Measurements from ENCODE around the gene ALDH1B1.

ALDH1B1 gene

GRCh38 chr9:38359297-38359653, 33.2 kb upstream of the ALDH1B1 start:
- H3K4me1 ChIP-seq (ENCODE audit: insufficient read depth, low read length): no peaks in the 10 kb centered on the region
- no peaks in the 10 kb centered on the region for H3K36me3 ChIP-seq (ENCODE audit: insufficient read depth, low read length)
- no peaks in the 10 kb centered on the region for H4K20me1 ChIP-seq (ENCODE audit: insufficient read depth, low read length)
- H3K4me3 ChIP-seq (ENCODE audit: low read depth in 1 of 2, low read length in 2 of 2): no peak overlapping the region
- no peak overlapping the region for H3K9ac ChIP-seq (ENCODE audit: low read depth, low read length)
- no peaks in the 10 kb centered on the region for H3K27me3 ChIP-seq (ENCODE audit: insufficient read depth, low read length, poor library complexity)
- H3K79me2 ChIP-seq (ENCODE audit: insufficient read depth, low read length): no peaks in the 10 kb centered on the region
- H2AFZ ChIP-seq (ENCODE audit: low read depth, low read length): no peak overlapping the region; the same call in 1 of the 2 replicates
- H3K9me3 ChIP-seq (ENCODE audit: insufficient read depth, low read length, severe bottlenecking): no peaks in the 10 kb centered on the region
- H3K4me2 ChIP-seq (ENCODE audit: insufficient read depth, low read length): no peak overlapping the region
- no peak for ATAC-seq (ENCODE audit: insufficient read depth, low read depth)
- TF ChIP-seq CTCF (IDR thresholded peaks at IDR 0.05; ENCODE audit: borderline replicate concordance, extremely low read depth, low read length, poor library complexity, severe bottlenecking) (no peak), EZH2 (IDR thresholded peaks at IDR 0.05; ENCODE audit: borderline replicate concordance, low read depth, low read length, severe bottlenecking) (no peak)
- no peak for DNase-seq
- no peak overlapping the region for H3K27ac ChIP-seq (ENCODE audit: low read length)

GRCh38 chr9:38359689-38360385, 32.7 kb upstream of the ALDH1B1 start:
- Histone ChIP-seq H4K20me1 (ENCODE audit: insufficient read depth, low read length) (no peaks in the 10 kb centered on the region), H3K4me1 (ENCODE audit: insufficient read depth, low read length) (no peaks in the 10 kb centered on the region), H3K4me3 (ENCODE audit: low read depth in 1 of 2, low read length in 2 of 2) (no peak overlapping the region), H3K9ac (ENCODE audit: low read depth, low read length) (no peak overlapping the region), H3K9me3 (ENCODE audit: insufficient read depth, low read length, severe bottlenecking) (no peaks in the 10 kb centered on the region), H2AFZ (ENCODE audit: low read depth, low read length) (no peak overlapping the region), H3K27me3 (ENCODE audit: insufficient read depth, low read length, poor library complexity) (no peaks in the 10 kb centered on the region), H3K79me2 (ENCODE audit: insufficient read depth, low read length) (no peaks in the 10 kb centered on the region), H3K27ac (ENCODE audit: low read length) (no peak overlapping the region), H3K36me3 (ENCODE audit: insufficient read depth, low read length) (no peaks in the 10 kb centered on the region), H3K4me2 (ENCODE audit: insufficient read depth, low read length) (no peak overlapping the region)
- no peak for ATAC-seq (ENCODE audit: insufficient read depth, low read depth)
- DNase-seq: no peak
- TF ChIP-seq EZH2 (IDR thresholded peaks at IDR 0.05; ENCODE audit: borderline replicate concordance, low read depth, low read length, severe bottlenecking) (no peak), CTCF (IDR thresholded peaks at IDR 0.05; ENCODE audit: borderline replicate concordance, extremely low read depth, low read length, poor library complexity, severe bottlenecking) (no peak)

GRCh38 chr9:38360839-38361472, 31.5 kb upstream of the ALDH1B1 start:
- H3K79me2 ChIP-seq (ENCODE audit: insufficient read depth, low read length): no peaks in the 10 kb centered on the region
- DNase-seq: no peak
- no peak for TF ChIP-seq EZH2 (IDR thresholded peaks at IDR 0.05; ENCODE audit: borderline replicate concordance, low read depth, low read length, severe bottlenecking)
- no peak for TF ChIP-seq CTCF (IDR thresholded peaks at IDR 0.05; ENCODE audit: borderline replicate concordance, extremely low read depth, low read length, poor library complexity, severe bottlenecking)
- no peaks in the 10 kb centered on the region for H4K20me1 ChIP-seq (ENCODE audit: insufficient read depth, low read length)
- no peak overlapping the region for H3K27ac ChIP-seq (ENCODE audit: low read length)
- H3K9ac ChIP-seq (ENCODE audit: low read depth, low read length): no peak overlapping the region
- no peak overlapping the region for H2AFZ ChIP-seq (ENCODE audit: low read depth, low read length)
- no peaks in the 10 kb centered on the region for H3K36me3 ChIP-seq (ENCODE audit: insufficient read depth, low read length)
- no peak for ATAC-seq (ENCODE audit: insufficient read depth, low read depth)
- no peaks in the 10 kb centered on the region for H3K9me3 ChIP-seq (ENCODE audit: insufficient read depth, low read length, severe bottlenecking)
- H3K4me3 ChIP-seq (ENCODE audit: low read depth in 1 of 2, low read length in 2 of 2): no peak overlapping the region
- no peaks in the 10 kb centered on the region for H3K27me3 ChIP-seq (ENCODE audit: insufficient read depth, low read length, poor library complexity)
- no peaks in the 10 kb centered on the region for H3K4me1 ChIP-seq (ENCODE audit: insufficient read depth, low read length)
- H3K4me2 ChIP-seq (ENCODE audit: insufficient read depth, low read length): no peak overlapping the region

Data from DND-41 (cell line).